Measurements from ENCODE around the gene EEIG2.

The EEIG2 gene

DNA sequence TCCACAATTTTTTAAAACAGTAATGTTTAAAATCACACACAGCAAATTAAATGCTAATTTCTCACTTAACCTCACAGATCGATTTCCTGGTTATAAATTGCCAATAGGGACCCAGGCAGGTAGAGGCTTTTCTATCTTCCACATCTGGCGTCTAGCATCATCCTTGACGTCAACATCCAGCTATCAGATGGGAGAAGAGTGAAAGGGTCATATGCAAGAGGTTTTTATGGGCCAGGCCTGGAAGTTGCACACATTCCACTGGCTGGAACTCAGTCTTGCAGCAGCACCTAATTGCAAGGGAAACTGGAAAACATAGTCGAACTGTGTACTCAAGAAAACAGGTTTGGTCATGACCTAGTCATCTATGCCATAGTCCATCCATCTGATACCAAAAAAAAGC lies 6.0 kb upstream of the EEIG2 start:
- Histone ChIP-seq H2AFZ (ENCODE audit: low read length) (no peak overlapping the region), H4K20me1 (ENCODE audit: insufficient read depth, low read length) (no peaks in the 10 kb centered on the region), H3K4me1 (ENCODE audit: low read length) (no peaks in the 10 kb centered on the region), H3K79me2 (ENCODE audit: low read length) (no peaks in the 10 kb centered on the region), H3K27ac (ENCODE audit: low read length) (no peak overlapping the region), H3K9me3 (replicated peaks; ENCODE audit: insufficient read depth, low read length) (no peaks in the 10 kb centered on the region), H3K27me3 (replicated peaks; ENCODE audit: insufficient read depth, low read length) (no peaks in the 10 kb centered on the region), H3K9ac (ENCODE audit: low read length) (no peak overlapping the region), H3K36me3 (replicated peaks; ENCODE audit: insufficient read depth, low read length) (no peaks in the 10 kb centered on the region), H3K4me2 (ENCODE audit: low read depth, low read length) (no peak overlapping the region), H3K9me2 (replicated peaks; ENCODE audit: insufficient read depth, low read length) (no peaks in the 10 kb centered on the region), H3K4me3 (ENCODE audit: low read length) (no peak overlapping the region), H3F3A (ENCODE audit: insufficient read depth, low read length) (no peaks in the 10 kb centered on the region)
- no peak for TF ChIP-seq EZH2 (optimal IDR thresholded peaks at IDR 0.05; ENCODE audit: low read depth, low read length)
- no peak for TF ChIP-seq EZH2phosphoT487 (IDR thresholded peaks at IDR 0.05; ENCODE audit: low read length)
- TF ChIP-seq, protein P1, sequence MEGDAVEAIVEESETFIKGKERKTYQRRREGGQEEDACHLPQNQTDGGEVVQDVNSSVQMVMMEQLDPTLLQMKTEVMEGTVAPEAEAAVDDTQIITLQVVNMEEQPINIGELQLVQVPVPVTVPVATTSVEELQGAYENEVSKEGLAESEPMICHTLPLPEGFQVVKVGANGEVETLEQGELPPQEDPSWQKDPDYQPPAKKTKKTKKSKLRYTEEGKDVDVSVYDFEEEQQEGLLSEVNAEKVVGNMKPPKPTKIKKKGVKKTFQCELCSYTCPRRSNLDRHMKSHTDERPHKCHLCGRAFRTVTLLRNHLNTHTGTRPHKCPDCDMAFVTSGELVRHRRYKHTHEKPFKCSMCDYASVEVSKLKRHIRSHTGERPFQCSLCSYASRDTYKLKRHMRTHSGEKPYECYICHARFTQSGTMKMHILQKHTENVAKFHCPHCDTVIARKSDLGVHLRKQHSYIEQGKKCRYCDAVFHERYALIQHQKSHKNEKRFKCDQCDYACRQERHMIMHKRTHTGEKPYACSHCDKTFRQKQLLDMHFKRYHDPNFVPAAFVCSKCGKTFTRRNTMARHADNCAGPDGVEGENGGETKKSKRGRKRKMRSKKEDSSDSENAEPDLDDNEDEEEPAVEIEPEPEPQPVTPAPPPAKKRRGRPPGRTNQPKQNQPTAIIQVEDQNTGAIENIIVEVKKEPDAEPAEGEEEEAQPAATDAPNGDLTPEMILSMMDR (IDR thresholded peaks at IDR 0.05; ENCODE audit: low read length), result no peak
- no peak for DNase-seq

DNA sequence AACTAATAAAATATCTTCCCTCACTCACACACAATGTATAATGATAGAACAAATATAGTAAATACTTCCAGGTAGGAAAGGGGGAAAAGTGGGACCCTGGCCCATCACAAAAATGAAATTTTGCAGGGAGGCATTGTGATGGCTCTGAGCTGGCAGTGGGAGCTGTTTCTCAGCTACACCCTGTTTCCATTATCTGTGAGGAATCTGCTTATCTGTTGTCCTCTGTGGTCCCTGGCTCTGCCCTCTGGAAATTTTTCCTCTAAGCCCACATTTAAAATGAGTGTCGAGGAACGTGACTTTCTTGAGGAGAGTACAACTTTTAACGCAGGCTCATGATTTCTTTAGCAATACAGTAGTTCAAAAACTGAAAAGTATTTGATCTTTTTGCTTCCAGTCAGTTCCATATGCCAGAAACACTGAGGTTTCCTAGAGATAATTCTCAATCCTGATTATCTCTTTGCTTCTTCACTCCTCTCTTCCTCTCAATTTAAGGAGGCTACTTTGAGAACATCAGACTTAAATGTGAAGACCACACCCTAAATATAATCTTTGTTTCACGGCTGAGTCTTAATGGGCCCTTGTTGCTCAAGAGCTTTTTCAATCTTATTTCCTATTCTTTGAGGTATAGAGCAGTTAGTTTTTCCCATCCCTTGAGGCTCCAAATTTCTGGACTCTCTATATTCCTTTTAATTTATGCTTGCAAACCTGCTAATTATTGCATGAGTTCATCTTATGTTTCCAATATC lies 5.0 kb upstream of the EEIG2 start:
- Histone ChIP-seq H3K27ac (ENCODE audit: low read length) (no peak overlapping the region), H3K27me3 (replicated peaks; ENCODE audit: insufficient read depth, low read length) (no peaks in the 10 kb centered on the region), H3K79me2 (ENCODE audit: low read length) (no peaks in the 10 kb centered on the region), H4K20me1 (ENCODE audit: insufficient read depth, low read length) (no peaks in the 10 kb centered on the region), H3K4me2 (ENCODE audit: low read depth, low read length) (no peak overlapping the region), H3K4me1 (ENCODE audit: low read length) (no peaks in the 10 kb centered on the region; the same call in 1 of the 2 replicates), H3K4me3 (ENCODE audit: low read length) (no peak overlapping the region), H3K36me3 (replicated peaks; ENCODE audit: insufficient read depth, low read length) (no peaks in the 10 kb centered on the region), H3K9ac (ENCODE audit: low read length) (no peak overlapping the region), H3K9me3 (replicated peaks; ENCODE audit: insufficient read depth, low read length) (no peaks in the 10 kb centered on the region), H3F3A (ENCODE audit: insufficient read depth, low read length) (no peaks in the 10 kb centered on the region), H2AFZ (ENCODE audit: low read length) (no peak overlapping the region), H3K9me2 (replicated peaks; ENCODE audit: insufficient read depth, low read length) (no peaks in the 10 kb centered on the region)
- TF ChIP-seq, protein P1 (IDR thresholded peaks at IDR 0.05; ENCODE audit: low read length), result no peak
- TF ChIP-seq EZH2phosphoT487 (IDR thresholded peaks at IDR 0.05; ENCODE audit: low read length) (no peak), EZH2 (optimal IDR thresholded peaks at IDR 0.05; ENCODE audit: low read depth, low read length) (no peak)
- no peak for DNase-seq

DNA sequence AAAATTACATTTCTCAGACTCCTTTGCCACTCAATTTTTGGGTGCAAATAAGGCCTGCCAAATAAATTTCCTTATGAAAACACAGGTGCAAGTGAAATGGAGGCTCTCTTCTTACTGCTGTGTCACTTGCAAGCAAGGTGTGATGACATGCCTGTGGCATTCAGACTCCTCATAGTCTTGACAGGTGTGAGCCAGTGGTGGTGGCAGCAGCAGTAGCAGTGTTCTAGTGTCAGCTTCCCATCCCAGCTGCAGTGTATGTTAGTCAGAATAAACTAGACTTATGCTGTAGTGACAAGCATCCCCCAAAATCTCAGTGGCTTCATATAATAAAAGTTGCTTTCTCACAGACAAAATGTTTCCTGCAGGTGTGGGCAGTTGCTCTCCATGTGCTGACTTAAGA lies 3.8 kb upstream of the EEIG2 start:
- H3K9ac ChIP-seq (ENCODE audit: low read length), result no peak overlapping the region
- H2AFZ ChIP-seq (ENCODE audit: low read length), result no peak overlapping the region
- H3K9me2 ChIP-seq (replicated peaks; ENCODE audit: insufficient read depth, low read length), result no peaks in the 10 kb centered on the region
- TF ChIP-seq EZH2 (optimal IDR thresholded peaks at IDR 0.05; ENCODE audit: low read depth, low read length), result no peak
- TF ChIP-seq, protein P1 (IDR thresholded peaks at IDR 0.05; ENCODE audit: low read length), result no peak
- no peak for TF ChIP-seq EZH2phosphoT487 (IDR thresholded peaks at IDR 0.05; ENCODE audit: low read length)
- no peaks in the 10 kb centered on the region for H3K9me3 ChIP-seq (replicated peaks; ENCODE audit: insufficient read depth, low read length)
- no peak overlapping the region for H3K4me3 ChIP-seq (ENCODE audit: low read length)
- peaks cover 3% of the 10 kb centered on the region; the same call in 1 of the 2 replicates for H3F3A ChIP-seq (ENCODE audit: insufficient read depth, low read length)
- H3K79me2 ChIP-seq (ENCODE audit: low read length), result no peaks in the 10 kb centered on the region
- no peaks in the 10 kb centered on the region for H4K20me1 ChIP-seq (ENCODE audit: insufficient read depth, low read length)
- H3K36me3 ChIP-seq (replicated peaks; ENCODE audit: insufficient read depth, low read length), result no peaks in the 10 kb centered on the region
- no peak overlapping the region for H3K4me2 ChIP-seq (ENCODE audit: low read depth, low read length)
- peak; percentile 13 for DNase-seq
- no peak overlapping the region for H3K27ac ChIP-seq (ENCODE audit: low read length)
- H3K4me1 ChIP-seq (ENCODE audit: low read length), result peaks cover under 1% of the 10 kb centered on the region
- no peaks in the 10 kb centered on the region for H3K27me3 ChIP-seq (replicated peaks; ENCODE audit: insufficient read depth, low read length)

All from MM.1S (cell line).